Frontal cortex (tissue), 4 donors: ENCODE results near the gene FBXO4. TPM values are rescaled to one million over a fixed set of nuclear protein-coding genes. Genes with fewer than 3 reads are reported as not detected.
"Not testable (repeated sequence)": the region's sequence is repeated elsewhere in the genome, so short reads cannot be mapped to it uniquely, and the experiment has no call there.

Experiments used
- DNase-seq, 2 donors: peaks; one replicate each; pipeline ENCODE4 v3.0.0; 2012; ENCODE audit warnings: low spot score in 2 of 2
- FAIRE-seq: peaks from 2 replicates; lab custom pipeline; 2012; peaks lifted over from hg19 to GRCh38; lab: Jason Lieb, UNC
- small RNA-seq: library from RNA; depleted of rRNA; stranded (forward); fragments of <200 nt; gene quantifications from one replicate; pipeline ENCODE3, GENCODE V24; 2014
- total RNA-seq: library from RNA; depleted of rRNA; stranded (reverse); fragments of >200 nt; gene quantifications from one replicate; pipeline ENCODE4 v1.2.3, GENCODE V29; 2014
- donor health status: control.
- donor health status: control.
- donor health status: control.

The FBXO4 gene
- total RNA-seq, 1 donor from 2014 or later = 20.4 TPM

- no peak for DNase-seq
- no peak for FAIRE-seq
Measured at GRCh38 chr5:41973887-41974286, 48.8 kb downstream of the FBXO4 start.

- no peak for DNase-seq
- FAIRE-seq = no peak
Measured at GRCh38 chr5:41978676-41979075, 53.6 kb downstream of the FBXO4 start.

- no peak for FAIRE-seq
- no peak for DNase-seq
Measured at GRCh38 chr5:41980396-41980795, 55.3 kb downstream of the FBXO4 start.

DNA sequence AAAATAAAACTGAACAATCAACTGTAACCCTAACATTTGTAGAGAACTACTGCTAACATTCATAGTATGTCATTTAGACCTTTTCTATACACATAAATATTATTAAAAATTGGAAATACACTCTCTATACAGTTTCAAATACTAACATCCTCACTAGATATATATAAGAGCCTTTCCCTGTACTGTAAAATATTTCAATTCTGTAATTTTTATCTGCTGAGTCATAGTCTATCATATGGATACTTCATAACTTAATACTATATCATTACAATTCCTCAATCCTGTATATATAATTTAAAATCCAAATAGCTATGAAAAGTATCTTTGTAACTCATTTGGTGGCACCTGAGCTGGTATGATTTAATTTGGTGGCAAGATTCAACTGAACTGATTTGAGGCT is 55.8 kb downstream of the FBXO4 start:
- DNase-seq (no peak), FAIRE-seq (no peak)

DNA sequence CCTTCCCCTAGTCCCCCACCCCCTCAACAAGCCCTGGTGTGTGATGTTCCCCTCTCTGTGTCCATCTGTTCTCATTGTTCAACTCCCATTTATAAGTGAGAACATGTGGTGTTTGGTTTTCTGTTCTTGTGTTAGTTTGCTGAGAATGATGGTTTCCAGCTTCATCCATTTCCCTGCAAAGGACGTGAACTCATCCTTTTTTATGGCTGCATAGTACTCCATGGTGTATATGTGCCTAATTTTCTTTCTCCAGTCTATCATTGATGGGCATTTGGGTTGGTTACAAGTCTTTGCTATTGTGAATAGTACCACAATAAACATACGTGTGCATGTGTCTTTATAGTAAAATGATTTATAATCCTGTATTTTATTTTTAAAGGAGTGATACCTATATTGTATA is 57.8 kb downstream of the FBXO4 start:
- not testable (repeated sequence) for FAIRE-seq, DNase-seq

DNA sequence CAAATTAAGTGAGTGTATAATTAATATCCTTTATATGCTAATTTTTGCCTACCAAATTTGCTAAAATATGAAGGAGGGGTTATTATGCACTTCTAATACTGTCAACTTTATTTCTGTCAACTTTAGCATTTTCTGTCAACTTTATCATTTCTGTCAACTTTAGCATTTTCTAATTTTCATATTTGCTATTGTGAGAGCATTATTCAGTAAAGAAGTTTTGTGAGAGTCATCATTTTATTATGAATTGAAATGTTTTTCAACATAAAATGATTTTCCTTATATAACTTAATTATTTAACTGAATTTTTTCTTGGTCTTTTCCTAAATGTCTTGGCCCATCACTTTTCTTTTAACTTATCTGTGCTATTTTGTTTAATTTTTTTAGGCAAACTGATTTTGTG is 58.2 kb downstream of the FBXO4 start:
- DNase-seq (no peak), FAIRE-seq (no peak)

DNA sequence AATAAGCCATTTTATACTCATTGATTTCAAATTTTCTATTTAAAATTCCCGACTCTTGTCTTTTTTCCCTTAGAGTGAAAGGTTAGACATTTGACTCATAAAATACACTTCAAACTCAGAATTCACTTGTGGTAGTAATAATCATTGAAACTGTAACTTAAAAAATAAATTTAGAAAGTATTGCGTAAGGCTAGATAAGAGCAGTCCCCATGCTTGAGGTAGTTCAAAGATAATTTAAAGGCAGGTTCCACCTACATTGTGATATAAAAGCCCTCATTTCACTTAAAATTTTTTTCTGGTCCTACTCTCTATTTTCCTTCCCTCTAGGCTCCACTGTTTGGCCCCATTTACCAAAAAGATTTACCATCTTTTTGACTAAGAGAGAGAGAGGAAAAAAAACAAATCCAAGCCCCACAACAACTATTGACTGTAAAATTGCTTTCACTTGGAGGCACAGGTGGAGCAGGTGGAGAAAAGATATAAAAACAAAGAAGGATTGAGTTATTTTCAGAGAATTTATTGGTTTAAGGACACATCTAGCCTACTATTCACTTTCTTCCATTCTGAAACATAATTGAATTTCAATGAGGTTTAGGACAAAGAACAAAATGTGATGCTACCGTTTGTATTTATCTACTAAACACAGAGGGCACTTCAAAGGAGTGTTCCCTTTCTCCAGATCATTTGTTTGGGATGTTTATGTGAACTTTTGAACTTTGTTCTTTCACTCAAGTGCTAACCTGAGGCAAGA is 61.0 kb downstream of the FBXO4 start:
- FAIRE-seq (no peak), DNase-seq (no peak)

Small RNA genes lying within 50 kb of the gene (small RNA-seq; reads per million reads assigned to genes)
- gene RF00019 = not detected

Other genes with a start within 250 kb of the FBXO4 start
- gene OXCT1, start 54.9 kb upstream of the FBXO4 start, total RNA-seq = 70.5 TPM
- gene RIMOC1, start 20.9 kb upstream of the FBXO4 start, total RNA-seq = 27.3 TPM